Skeletal muscle tissue (tissue), 4 donors: ENCODE results near the gene FGFR1OP2. TPM values are rescaled to one million over a fixed set of nuclear protein-coding genes. Genes with fewer than 3 reads are reported as not detected.
"Not testable (repeated sequence)": the region's sequence is repeated elsewhere in the genome, so short reads cannot be mapped to it uniquely, and the experiment has no call there.

Experiments
- H3K27ac ChIP-seq: one replicate; pipeline ENCODE4 v1.7.0; 2013; ENCODE audit warnings: mild to moderate bottlenecking, low read depth, low read length, inconsistent platforms
- H3K27me3 ChIP-seq, 3 donors: one replicate each; pipeline ENCODE4 v1.7.0; 2013; ENCODE audit warnings: low read length in 3 of 3; ENCODE audit not compliant: control insufficient read depth in 3 of 3, insufficient read depth in 3 of 3
- H3K36me3 ChIP-seq, 3 donors: one replicate each; pipeline ENCODE4 v1.7.0; 2013; ENCODE audit warnings: low read length in 3 of 3; ENCODE audit not compliant: control insufficient read depth in 3 of 3, insufficient read depth in 3 of 3
- H3K4me1 ChIP-seq, 3 donors: one replicate each; pipeline ENCODE4 v1.7.0; 2013; ENCODE audit warnings: low read length in 3 of 3, mild to moderate bottlenecking in 3 of 3; ENCODE audit not compliant: control insufficient read depth in 3 of 3, insufficient read depth in 3 of 3
- H3K4me3 ChIP-seq, 3 donors: one replicate each; pipeline ENCODE4 v1.7.0; 2013; ENCODE audit warnings: low read length in 3 of 3
- H3K9ac ChIP-seq, 3 donors: one replicate each; pipeline ENCODE4 v1.7.0; 2013; ENCODE audit warnings: low read length in 3 of 3, mild to moderate bottlenecking in 3 of 3, moderate library complexity in 2 of 3, low read depth in 1 of 3
- H3K9me3 ChIP-seq, 3 donors: one replicate each; pipeline ENCODE4 v1.7.0; 2013; ENCODE audit warnings: low read length in 3 of 3; ENCODE audit not compliant: control insufficient read depth in 3 of 3
- total RNA-seq: library from RNA; depleted of rRNA; stranded (reverse); fragments of >200 nt; gene quantifications from one replicate; pipeline ENCODE4 v1.2.3, GENCODE V29; 2014
- donor health status: Osteomylitis.

Gene FGFR1OP2
- total RNA-seq: 23.5 TPM

- peaks cover 17 to 40% (median 20%) of the 10 kb centered on the region in 3 donors for H3K4me1 ChIP-seq
- H3K9me3 ChIP-seq: no peaks in the 10 kb centered on the region
- H3K9ac ChIP-seq: peak within 1 kb of the TSS; percentile 95 to 98 (median 96)
- H3K27me3 ChIP-seq: no peaks in the 10 kb centered on the region
- H3K4me3 ChIP-seq: peak within 1 kb of the TSS; percentile 92 to 99 (median 97)
- peaks cover 0 to 3% (median 0%) of the 10 kb centered on the region in 3 donors for H3K36me3 ChIP-seq
- H3K27ac ChIP-seq: peak within 1 kb of the TSS; percentile 93
Measured at GRCh38 chr12:26937863-26938700, at the start of gene FGFR1OP2, which contains the start of gene INTS13. Gene FGFR1OP2 (plus strand): TSS chr12:26938470. CDS start chr12:26954159, 15,689 bp downstream. Gene INTS13 (minus strand): TSS chr12:26937981. CDS start chr12:26936803, 1,178 bp downstream.

- no peak overlapping the region for H3K9ac ChIP-seq
- no peak overlapping the region for H3K27ac ChIP-seq
- no peaks in the 10 kb centered on the region for H3K4me1 ChIP-seq
- no peaks in the 10 kb centered on the region for H3K27me3 ChIP-seq
- H3K4me3 ChIP-seq: no peak overlapping the region
- no peaks in the 10 kb centered on the region for H3K36me3 ChIP-seq
- H3K9me3 ChIP-seq: no peaks in the 10 kb centered on the region
Measured at GRCh38 chr12:26890784-26891183, 47.5 kb upstream of the FGFR1OP2 start.

GRCh38 chr12:26891704-26892103, 46.6 kb upstream of the FGFR1OP2 start:
- H3K27ac ChIP-seq: no peak overlapping the region
- no peaks in the 10 kb centered on the region for H3K4me1 ChIP-seq
- no peaks in the 10 kb centered on the region for H3K9me3 ChIP-seq

DNA sequence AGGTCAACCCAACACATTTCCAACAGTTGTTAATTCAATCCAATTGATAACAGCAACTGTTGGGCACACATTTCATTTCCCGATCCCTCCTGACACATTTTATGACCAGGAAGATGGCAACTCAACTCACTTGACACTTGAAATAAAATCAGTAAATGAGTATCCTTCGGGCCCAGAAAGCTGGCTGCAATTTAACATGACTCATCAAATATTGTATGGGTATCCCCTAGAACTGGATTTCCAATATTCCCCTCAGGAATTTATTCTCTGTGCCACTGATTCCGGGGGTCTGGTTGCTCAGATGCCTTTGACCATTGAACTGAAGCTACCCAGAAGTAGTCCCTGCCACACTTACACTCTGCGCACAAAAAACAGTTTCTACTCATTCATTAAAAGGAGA, 42.6 kb upstream of the FGFR1OP2 start:
- H3K27ac ChIP-seq: no peak overlapping the region
- no peaks in the 10 kb centered on the region for H3K36me3 ChIP-seq
- no peaks in the 10 kb centered on the region for H3K4me1 ChIP-seq
- H3K27me3 ChIP-seq: no peaks in the 10 kb centered on the region
- no peak overlapping the region for H3K9ac ChIP-seq
- no peaks in the 10 kb centered on the region for H3K9me3 ChIP-seq
- no peak overlapping the region for H3K4me3 ChIP-seq

More at GRCh38 chr12:26891704-26892103, 46.6 kb upstream of the FGFR1OP2 start:
- H3K9ac ChIP-seq: no peak overlapping the region
- H3K36me3 ChIP-seq: no peaks in the 10 kb centered on the region
- no peak overlapping the region for H3K4me3 ChIP-seq
- no peaks in the 10 kb centered on the region for H3K27me3 ChIP-seq

GRCh38 chr12:26896913-26897312, 41.4 kb upstream of the FGFR1OP2 start:
- no peak overlapping the region for H3K27ac ChIP-seq
- no peaks in the 10 kb centered on the region for H3K9me3 ChIP-seq
- H3K9ac ChIP-seq: no peak overlapping the region
- H3K36me3 ChIP-seq: no peaks in the 10 kb centered on the region
- no peaks in the 10 kb centered on the region for H3K27me3 ChIP-seq
- H3K4me1 ChIP-seq: no peaks in the 10 kb centered on the region
- H3K4me3 ChIP-seq: no peak overlapping the region

DNA sequence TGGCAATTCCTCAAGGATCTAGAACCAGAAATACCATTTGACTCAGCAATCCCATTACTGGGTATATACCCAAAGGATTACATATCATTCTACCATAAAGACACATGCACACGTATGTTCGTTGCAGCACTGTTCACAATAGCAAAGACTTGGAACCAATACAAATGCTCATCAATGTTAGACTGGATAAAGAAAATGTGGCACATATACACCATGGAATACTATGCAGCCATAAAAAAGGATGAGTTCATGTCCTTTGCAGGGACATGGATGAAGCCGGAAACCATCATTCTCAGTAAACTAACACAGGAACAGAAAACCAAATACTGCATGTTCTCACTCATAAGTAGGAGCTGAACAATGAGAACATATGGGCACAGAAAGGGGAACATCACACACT, 34.9 kb upstream of the FGFR1OP2 start:
- H3K4me3 ChIP-seq, H3K9me3 ChIP-seq, H3K9ac ChIP-seq: not testable (repeated sequence)

GRCh38 chr12:26906024-26906423, 32.2 kb upstream of the FGFR1OP2 start:
- Histone ChIP-seq H3K4me3 (no peak overlapping the region), H3K9me3 (no peaks in the 10 kb centered on the region), H3K27ac (no peak overlapping the region), H3K4me1 (no peaks in the 10 kb centered on the region), H3K27me3 (no peaks in the 10 kb centered on the region), H3K9ac (no peak overlapping the region), H3K36me3 (peaks cover 0 to 22% (median 19%) of the 10 kb centered on the region in 3 donors)

More for the DNA sequence above, 34.9 kb upstream of the FGFR1OP2 start:
- not testable (repeated sequence) for H3K36me3 ChIP-seq, H3K27me3 ChIP-seq, H3K27ac ChIP-seq, H3K4me1 ChIP-seq

DNA sequence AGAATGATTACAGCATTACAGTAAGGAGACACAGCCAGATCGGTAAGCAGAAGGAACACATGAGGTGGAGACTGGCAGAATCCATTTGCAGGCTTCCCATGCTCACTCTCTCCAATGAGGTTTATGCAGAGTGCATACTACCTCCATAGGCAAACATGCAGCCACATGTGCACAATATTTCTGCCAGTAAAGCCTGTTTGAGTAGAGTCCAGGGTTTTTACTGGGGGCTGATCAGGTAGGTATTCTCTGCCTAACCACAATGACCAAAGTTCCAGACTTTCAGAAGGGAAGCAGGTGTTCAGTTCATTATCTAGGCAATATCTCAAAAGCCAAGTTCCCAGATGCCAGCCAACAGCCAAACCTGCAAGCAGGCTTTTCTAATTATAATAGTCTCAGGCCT, 31.6 kb upstream of the FGFR1OP2 start:
- Histone ChIP-seq H3K9me3 (no peaks in the 10 kb centered on the region), H3K4me1 (no peaks in the 10 kb centered on the region), H3K9ac (no peak overlapping the region), H3K27me3 (no peaks in the 10 kb centered on the region), H3K4me3 (no peak overlapping the region), H3K27ac (no peak overlapping the region), H3K36me3 (peaks cover 0 to 23% (median 19%) of the 10 kb centered on the region in 3 donors)

GRCh38 chr12:26918321-26919215, 19.7 kb upstream of the FGFR1OP2 start:
- Histone ChIP-seq H3K36me3 (peaks cover 5 to 33% (median 18%) of the 10 kb centered on the region in 3 donors), H3K27me3 (no peaks in the 10 kb centered on the region), H3K4me3 (no peak overlapping the region), H3K9ac (no peak overlapping the region), H3K9me3 (no peaks in the 10 kb centered on the region), H3K4me1 (no peaks in the 10 kb centered on the region), H3K27ac (no peak overlapping the region)

- Histone ChIP-seq H3K27me3 (no peaks in the 10 kb centered on the region), H3K27ac (no peak overlapping the region), H3K9me3 (no peaks in the 10 kb centered on the region), H3K4me1 (no peaks in the 10 kb centered on the region), H3K36me3 (peaks cover 5 to 34% (median 18%) of the 10 kb centered on the region in 3 donors), H3K4me3 (no peak overlapping the region), H3K9ac (no peak overlapping the region)
Measured at GRCh38 chr12:26919216-26919555, 19.1 kb upstream of the FGFR1OP2 start.
